HepG2 (cell line): ENCODE data around the gene IFNA7. TPM values are rescaled to one million over a fixed set of nuclear protein-coding genes. Genes with fewer than 3 reads are reported as not detected.

Source experiments
- ATAC-seq: fragments of 200-7000 bp; cut with Tn5 transposase; 3 replicates; pipeline ENCODE4 v1.9.1; 2020; ENCODE audit warnings: mild to moderate bottlenecking, moderate library complexity
- BruUV-seq: library from RNA; stranded (reverse); fragments of 400-500 nt; replicated peaks from 2 replicates; lab custom pipeline; 2021; lab: Mats Ljungman, UMichigan
- CTCF ChIA-PET: fragments of 300-600 bp; formaldehyde crosslinking; extraction: SDS; loops from one replicate; lab custom pipeline; 2021; ENCODE audit warnings: low total read pairs, inconsistent platforms, low intra/inter-chr PET ratio; lab: Yijun Ruan, JAX
- POLR2A ChIA-PET: fragments of 350-600 bp; sonication (Branson Sonifier 250); formaldehyde crosslinking; loops from one replicate; lab custom pipeline; 2020; ENCODE audit warnings: antibody characterized with exemption, inconsistent platforms; lab: Yijun Ruan, JAX
- DNase-seq: peaks from one replicate; pipeline ENCODE4 v3.0.0-alpha.2; 2015; ENCODE audit warnings: low spot score
- FAIRE-seq: peaks from 3 replicates; lab custom pipeline; 2011; peaks lifted over from hg19 to GRCh38; lab: Jason Lieb, UNC
- H2AFZ ChIP-seq: one replicate; pipeline ENCODE4 v1.6.1; 2011; ENCODE audit warnings: low read length, inconsistent platforms
- H3K27ac ChIP-seq: fragments of 300-600 bp; 3 replicates; pipeline ENCODE4 v1.8.0; 2011; ENCODE audit warnings: mixed run types, mild to moderate bottlenecking, mixed read lengths, low read length, inconsistent platforms; ENCODE audit not compliant: insufficient read depth; ENCODE audit errors: extremely low read length
- H3K27me3 ChIP-seq, 2 experiments: fragments of 200-600 bp in 1 of 2; 2 replicates in 1 of 2; 3 replicates in 1 of 2; pipeline versions ENCODE4 v1.6.0 to v1.8.0; 2011; ENCODE audit warnings: low read length in 2 of 2, mild to moderate bottlenecking in 2 of 2, moderate library complexity in 2 of 2, inconsistent platforms in 1 of 2; ENCODE audit not compliant: insufficient read depth in 2 of 2, control insufficient read depth in 1 of 2
- H3K36me3 ChIP-seq, 2 experiments: fragments of 200-600 bp in 1 of 2; replicated peaks in 1 of 2; 2 replicates in 1 of 2; 3 replicates in 1 of 2; pipeline versions ENCODE4 v1.5.1 to v1.8.0; 2011; ENCODE audit warnings: low read length in 2 of 2, inconsistent platforms in 1 of 2; ENCODE audit not compliant: insufficient read depth in 2 of 2, control insufficient read depth in 1 of 2
- H3K4me1 ChIP-seq: 2 replicates; pipeline ENCODE4 v1.5.1; 2012; ENCODE audit warnings: low read length, inconsistent platforms; ENCODE audit not compliant: insufficient read depth
- H3K4me2 ChIP-seq: 2 replicates; pipeline ENCODE4 v1.6.0; 2011; ENCODE audit warnings: low read depth, low read length, inconsistent platforms
- H3K4me3 ChIP-seq, 3 experiments: fragments of 200-600 bp in 1 of 3; sonication (generic), shearing (Covaris generic) in 1 of 3; replicated peaks in 1 of 3; 2 replicates each; pipeline ENCODE4 v1.5.1; 2011 to 2016; ENCODE audit warnings: low read length in 3 of 3, inconsistent platforms in 2 of 3, low read depth in 2 of 3, mild to moderate bottlenecking in 2 of 3, control low read depth in 1 of 3, mixed read lengths in 1 of 3; ENCODE audit not compliant: insufficient read depth in 1 of 3
- H3K79me2 ChIP-seq: one replicate; pipeline ENCODE4 v1.6.1; 2011; ENCODE audit warnings: low read length, inconsistent platforms; ENCODE audit not compliant: insufficient read depth
- H3K9ac ChIP-seq: 2 replicates; pipeline ENCODE4 v1.6.0; 2011; ENCODE audit warnings: mild to moderate bottlenecking, low read depth, low read length, inconsistent platforms; ENCODE audit not compliant: insufficient read depth
- H3K9me3 ChIP-seq: 2 replicates; pipeline ENCODE4 v1.5.1; 2012; ENCODE audit warnings: mild to moderate bottlenecking, low read length
- H4K20me1 ChIP-seq: 2 replicates; pipeline ENCODE4 v1.6.0; 2011; ENCODE audit warnings: inconsistent platforms, mild to moderate bottlenecking, low read length, moderate library complexity; ENCODE audit not compliant: insufficient read depth
- MAFG ChIP-seq: sonication (generic); formaldehyde crosslinking; IDR thresholded peaks from 2 replicates; pipeline ENCODE4 v1.5.1; 2020; ENCODE audit warnings: mild to moderate bottlenecking, missing genetic modification reagents
- NR2F2 ChIP-seq: IDR thresholded peaks from 2 replicates; pipeline ENCODE4 v1.6.1; 2012; ENCODE audit warnings: low read depth, inconsistent platforms, borderline replicate concordance
- SNAI1 ChIP-seq: sonication (generic); formaldehyde crosslinking; IDR thresholded peaks from 2 replicates; pipeline ENCODE4 v1.5.0; 2020; ENCODE audit warnings: mild to moderate bottlenecking, missing genetic modification reagents, borderline replicate concordance
- SRSF1 ChIP-seq: fragments of 200-400 bp; formaldehyde crosslinking; optimal IDR thresholded peaks from 2 replicates; pipeline ENCODE3; 2017; ENCODE audit warnings: mild to moderate bottlenecking, low read depth, low read length, moderate library complexity
- STAT5B ChIP-seq: sonication (generic); formaldehyde crosslinking; IDR thresholded peaks from 2 replicates; pipeline ENCODE4 v1.4.0; 2020; ENCODE audit warnings: missing genetic modification reagents
- ZBTB7B ChIP-seq: sonication (generic); formaldehyde crosslinking; IDR thresholded peaks from 2 replicates; pipeline ENCODE4 v1.4.0; 2020; ENCODE audit warnings: missing genetic modification reagents
- ZNF710 ChIP-seq: sonication (generic); formaldehyde crosslinking; IDR thresholded peaks from 2 replicates; pipeline ENCODE4 v1.5.0; 2020; ENCODE audit warnings: mild to moderate bottlenecking, missing genetic modification reagents, borderline replicate concordance
- ZNF839 ChIP-seq: sonication (generic); formaldehyde crosslinking; IDR thresholded peaks from 2 replicates; pipeline ENCODE4 v1.4.0; 2020; ENCODE audit warnings: missing genetic modification reagents, mild to moderate bottlenecking, borderline replicate concordance
- ZSCAN20 ChIP-seq: sonication (generic); formaldehyde crosslinking; IDR thresholded peaks from 2 replicates; pipeline ENCODE4 v1.4.0; 2020; ENCODE audit warnings: missing genetic modification reagents, mild to moderate bottlenecking, borderline replicate concordance
- WGBS: methylation state at CpG from one replicate; pipeline ENCODE4 v1.1.6; 2017; ENCODE audit warnings: low lambda C conversion rate; 5-methylcytosine and 5-hydroxymethylcytosine counted together
- in situ Hi-C: cut with HindIII; loops from 2 replicates; pipeline ENCODE4 v1.10.0; 2017; ENCODE audit warnings: low pct_unique_long_range_greater_than_20kb; ENCODE audit not compliant: extremely low pct_ligation_motif_present
- intact Hi-C: fragments of 100-400 bp; cut with micrococcal nuclease; formaldehyde crosslinking; loops from one replicate; pipeline ENCODE4 v1.10.0; 2022; ENCODE audit not compliant: unreplicated experiment
- polyA plus RNA-seq, 8 experiments: library from polyadenylated mRNA; depleted of rRNA in 3 of 8; stranded (reverse) in 7 of 8; unstranded in 1 of 8; fragments of >200 nt; fragmentation: Illumina TruSeq in 4 of 8; extraction: Trizol in 4 of 8; gene quantifications; 2 replicates each; pipeline versions ENCODE4 v1.2.1 to v1.2.3, GENCODE V29; 2011 to 2016; ENCODE audit warnings: low read depth in 4 of 8, missing spikeins in 1 of 8, mixed read lengths in 1 of 8; ENCODE audit not compliant: insufficient read depth in 1 of 8
- total RNA-seq, 5 experiments: library from RNA; depleted of rRNA; stranded (reverse); fragments of >200 nt; fragmentation: Illumina TruSeq; extraction: Trizol; gene quantifications; 2 replicates each; pipeline ENCODE4 v1.2.3, GENCODE V29; 2016; ENCODE audit warnings: low read depth in 1 of 5
- TF ChIP-seq, protein P1 (sequence below): sonication (generic); formaldehyde crosslinking; IDR thresholded peaks from 2 replicates; pipeline ENCODE4 v1.5.1; 2020; ENCODE audit warnings: missing genetic modification reagents, mild to moderate bottlenecking, borderline replicate concordance
- TF ChIP-seq, protein P2 (sequence below): sonication (generic); formaldehyde crosslinking; IDR thresholded peaks from 2 replicates; pipeline ENCODE4 v1.9.0; 2021; ENCODE audit warnings: missing genetic modification reagents, borderline replicate concordance
- TF ChIP-seq, protein P3 (sequence below): sonication (generic); formaldehyde crosslinking; IDR thresholded peaks from 2 replicates; pipeline ENCODE4 v1.8.0; 2022; ENCODE audit warnings: low read depth, missing genetic modification reagents
- TF ChIP-seq, protein P4 (sequence below): sonication (generic); formaldehyde crosslinking; IDR thresholded peaks from 2 replicates; pipeline ENCODE4 v1.4.0; 2020; ENCODE audit warnings: missing genetic modification reagents

IFNA7 gene
- total and polyA plus RNA-seq, 2 of the 13 experiments (the other 11 are each of a cell fraction or from before 2014, with no cell fraction given), result not detected

- no peaks in the 10 kb centered on the region for H3K79me2 ChIP-seq
- H3K9ac ChIP-seq, result no peak overlapping the region
- FAIRE-seq (no peak), ATAC-seq (no peak), DNase-seq (no peak)
- no peaks in the 10 kb centered on the region for H3K27me3 ChIP-seq
- no peak overlapping the region for H2AFZ ChIP-seq
- no peaks in the 10 kb centered on the region for H3K4me1 ChIP-seq
- no peak overlapping the region for H3K27ac ChIP-seq
- in situ Hi-C loops, result no loop called here
- no peaks in the 10 kb centered on the region for H3K36me3 ChIP-seq
- no TSS peak for BruUV-seq
- intact Hi-C loops, result no loop called here
- no peaks in the 10 kb centered on the region for H3K9me3 ChIP-seq
- H3K4me2 ChIP-seq, result no peak overlapping the region
- POLR2A ChIA-PET, result no interaction called here
- 42% methylated on average over 3 of the region's 3 CpGs for WGBS
- CTCF ChIA-PET, result no interaction called here
- H4K20me1 ChIP-seq, result no peaks in the 10 kb centered on the region
- no peak overlapping the region for H3K4me3 ChIP-seq
- TF ChIP-seq ZSCAN20 (CRISPR knock-in tag) (no peak), MAFG (no peak), ZBTB7B (CRISPR knock-in tag) (no peak), STAT5B (CRISPR knock-in tag) (no peak), ZNF710 (CRISPR knock-in tag) (no peak), ZNF839 (no peak), SRSF1 (no peak), NR2F2 (no peak), SNAI1 (no peak)
- TF ChIP-seq, protein P1, sequence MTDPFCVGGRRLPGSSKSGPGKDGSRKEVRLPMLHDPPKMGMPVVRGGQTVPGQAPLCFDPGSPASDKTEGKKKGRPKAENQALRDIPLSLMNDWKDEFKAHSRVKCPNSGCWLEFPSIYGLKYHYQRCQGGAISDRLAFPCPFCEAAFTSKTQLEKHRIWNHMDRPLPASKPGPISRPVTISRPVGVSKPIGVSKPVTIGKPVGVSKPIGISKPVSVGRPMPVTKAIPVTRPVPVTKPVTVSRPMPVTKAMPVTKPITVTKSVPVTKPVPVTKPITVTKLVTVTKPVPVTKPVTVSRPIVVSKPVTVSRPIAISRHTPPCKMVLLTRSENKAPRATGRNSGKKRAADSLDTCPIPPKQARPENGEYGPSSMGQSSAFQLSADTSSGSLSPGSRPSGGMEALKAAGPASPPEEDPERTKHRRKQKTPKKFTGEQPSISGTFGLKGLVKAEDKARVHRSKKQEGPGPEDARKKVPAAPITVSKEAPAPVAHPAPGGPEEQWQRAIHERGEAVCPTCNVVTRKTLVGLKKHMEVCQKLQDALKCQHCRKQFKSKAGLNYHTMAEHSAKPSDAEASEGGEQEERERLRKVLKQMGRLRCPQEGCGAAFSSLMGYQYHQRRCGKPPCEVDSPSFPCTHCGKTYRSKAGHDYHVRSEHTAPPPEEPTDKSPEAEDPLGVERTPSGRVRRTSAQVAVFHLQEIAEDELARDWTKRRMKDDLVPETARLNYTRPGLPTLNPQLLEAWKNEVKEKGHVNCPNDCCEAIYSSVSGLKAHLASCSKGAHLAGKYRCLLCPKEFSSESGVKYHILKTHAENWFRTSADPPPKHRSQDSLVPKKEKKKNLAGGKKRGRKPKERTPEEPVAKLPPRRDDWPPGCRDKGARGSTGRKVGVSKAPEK (CRISPR knock-in tag), result no peak
- TF ChIP-seq, protein P2, sequence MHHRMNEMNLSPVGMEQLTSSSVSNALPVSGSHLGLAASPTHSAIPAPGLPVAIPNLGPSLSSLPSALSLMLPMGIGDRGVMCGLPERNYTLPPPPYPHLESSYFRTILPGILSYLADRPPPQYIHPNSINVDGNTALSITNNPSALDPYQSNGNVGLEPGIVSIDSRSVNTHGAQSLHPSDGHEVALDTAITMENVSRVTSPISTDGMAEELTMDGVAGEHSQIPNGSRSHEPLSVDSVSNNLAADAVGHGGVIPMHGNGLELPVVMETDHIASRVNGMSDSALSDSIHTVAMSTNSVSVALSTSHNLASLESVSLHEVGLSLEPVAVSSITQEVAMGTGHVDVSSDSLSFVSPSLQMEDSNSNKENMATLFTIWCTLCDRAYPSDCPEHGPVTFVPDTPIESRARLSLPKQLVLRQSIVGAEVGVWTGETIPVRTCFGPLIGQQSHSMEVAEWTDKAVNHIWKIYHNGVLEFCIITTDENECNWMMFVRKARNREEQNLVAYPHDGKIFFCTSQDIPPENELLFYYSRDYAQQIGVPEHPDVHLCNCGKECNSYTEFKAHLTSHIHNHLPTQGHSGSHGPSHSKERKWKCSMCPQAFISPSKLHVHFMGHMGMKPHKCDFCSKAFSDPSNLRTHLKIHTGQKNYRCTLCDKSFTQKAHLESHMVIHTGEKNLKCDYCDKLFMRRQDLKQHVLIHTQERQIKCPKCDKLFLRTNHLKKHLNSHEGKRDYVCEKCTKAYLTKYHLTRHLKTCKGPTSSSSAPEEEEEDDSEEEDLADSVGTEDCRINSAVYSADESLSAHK (CRISPR knock-in tag), result no peak
- TF ChIP-seq, protein P3, sequence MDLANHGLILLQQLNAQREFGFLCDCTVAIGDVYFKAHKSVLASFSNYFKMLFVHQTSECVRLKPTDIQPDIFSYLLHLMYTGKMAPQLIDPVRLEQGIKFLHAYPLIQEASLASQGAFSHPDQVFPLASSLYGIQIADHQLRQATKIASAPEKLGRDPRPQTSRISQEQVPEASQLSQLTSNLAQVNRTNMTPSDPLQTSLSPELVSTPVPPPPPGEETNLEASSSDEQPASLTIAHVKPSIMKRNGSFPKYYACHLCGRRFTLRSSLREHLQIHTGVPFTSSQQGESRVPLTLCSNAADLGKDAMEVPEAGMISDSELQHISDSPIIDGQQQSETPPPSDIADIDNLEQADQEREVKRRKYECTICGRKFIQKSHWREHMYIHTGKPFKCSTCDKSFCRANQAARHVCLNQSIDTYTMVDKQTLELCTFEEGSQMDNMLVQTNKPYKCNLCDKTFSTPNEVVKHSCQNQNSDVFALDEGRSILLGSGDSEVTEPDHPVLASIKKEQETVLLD (CRISPR knock-in tag), result no peak
- TF ChIP-seq, protein P4, sequence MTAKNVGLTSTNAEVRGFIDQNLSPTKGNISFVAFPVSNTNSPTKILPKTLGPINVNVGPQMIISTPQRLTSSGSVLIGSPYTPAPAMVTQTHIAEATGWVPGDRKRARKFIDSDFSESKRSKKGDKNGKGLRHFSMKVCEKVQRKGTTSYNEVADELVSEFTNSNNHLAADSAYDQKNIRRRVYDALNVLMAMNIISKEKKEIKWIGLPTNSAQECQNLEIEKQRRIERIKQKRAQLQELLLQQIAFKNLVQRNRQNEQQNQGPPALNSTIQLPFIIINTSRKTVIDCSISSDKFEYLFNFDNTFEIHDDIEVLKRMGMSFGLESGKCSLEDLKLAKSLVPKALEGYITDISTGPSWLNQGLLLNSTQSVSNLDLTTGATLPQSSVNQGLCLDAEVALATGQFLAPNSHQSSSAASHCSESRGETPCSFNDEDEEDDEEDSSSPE (CRISPR knock-in tag), result no peak
Observed at GRCh38 chr9:21172156-21172555, 29.8 kb downstream of the IFNA7 start.
